ENCODE data around the gene NIBAN1. TPM values are rescaled to one million over a fixed set of nuclear protein-coding genes. Genes with fewer than 3 reads are reported as not detected.

Gene NIBAN1
- total RNA-seq, 1 experiment from 2014 or later: 19.5 TPM

DNA sequence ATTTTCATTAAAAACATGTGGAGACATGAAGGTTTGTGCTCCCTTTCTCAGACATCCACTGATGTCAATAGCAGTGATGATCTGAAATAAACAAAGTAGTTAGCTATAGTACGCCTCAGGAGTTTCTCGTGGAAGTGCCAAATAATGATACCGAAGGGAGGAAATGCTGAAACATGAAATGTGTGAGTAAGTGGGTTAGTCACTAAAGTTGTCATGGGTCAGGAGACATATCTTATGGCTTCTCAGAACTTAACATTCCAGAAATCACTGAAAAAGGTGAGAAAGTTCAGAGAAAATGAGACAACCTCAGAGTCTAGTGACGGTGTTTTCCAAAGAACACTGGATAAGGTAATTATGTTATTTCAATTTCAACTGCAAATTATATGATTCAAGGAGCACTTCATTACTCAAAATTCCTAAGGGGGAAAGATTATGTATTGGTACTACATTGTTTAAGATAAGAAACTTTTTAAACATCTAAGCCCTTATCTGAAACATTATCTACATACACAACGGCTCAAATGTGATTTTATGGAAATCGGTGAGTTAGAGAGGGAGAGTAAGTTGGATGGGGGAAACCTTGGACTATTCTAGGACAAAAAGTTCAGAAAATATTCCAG lies 20.6 kb downstream of the NIBAN1 start:
- TF ChIP-seq, protein P1, sequence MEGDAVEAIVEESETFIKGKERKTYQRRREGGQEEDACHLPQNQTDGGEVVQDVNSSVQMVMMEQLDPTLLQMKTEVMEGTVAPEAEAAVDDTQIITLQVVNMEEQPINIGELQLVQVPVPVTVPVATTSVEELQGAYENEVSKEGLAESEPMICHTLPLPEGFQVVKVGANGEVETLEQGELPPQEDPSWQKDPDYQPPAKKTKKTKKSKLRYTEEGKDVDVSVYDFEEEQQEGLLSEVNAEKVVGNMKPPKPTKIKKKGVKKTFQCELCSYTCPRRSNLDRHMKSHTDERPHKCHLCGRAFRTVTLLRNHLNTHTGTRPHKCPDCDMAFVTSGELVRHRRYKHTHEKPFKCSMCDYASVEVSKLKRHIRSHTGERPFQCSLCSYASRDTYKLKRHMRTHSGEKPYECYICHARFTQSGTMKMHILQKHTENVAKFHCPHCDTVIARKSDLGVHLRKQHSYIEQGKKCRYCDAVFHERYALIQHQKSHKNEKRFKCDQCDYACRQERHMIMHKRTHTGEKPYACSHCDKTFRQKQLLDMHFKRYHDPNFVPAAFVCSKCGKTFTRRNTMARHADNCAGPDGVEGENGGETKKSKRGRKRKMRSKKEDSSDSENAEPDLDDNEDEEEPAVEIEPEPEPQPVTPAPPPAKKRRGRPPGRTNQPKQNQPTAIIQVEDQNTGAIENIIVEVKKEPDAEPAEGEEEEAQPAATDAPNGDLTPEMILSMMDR (IDR thresholded peaks at IDR 0.05; ENCODE audit: unreplicated experiment): no peak
- DNase-seq: no peak
- Mint-ChIP-seq H3K27me3 (ENCODE audit: unreplicated experiment) (no peaks in the 10 kb centered on the region), H3K9me3 (ENCODE audit: low read depth, unreplicated experiment) (no peaks in the 10 kb centered on the region), H3K4me3 (ENCODE audit: low read depth, unreplicated experiment) (no peak overlapping the region), H3K4me1 (ENCODE audit: low read depth, unreplicated experiment) (peaks cover 16% of the 10 kb centered on the region), H3K27ac (ENCODE audit: unreplicated experiment) (peak overlapping the region; percentile 4), H3K36me3 (ENCODE audit: insufficient read depth, unreplicated experiment) (no peaks in the 10 kb centered on the region)
- intact Hi-C loops (cut with micrococcal nuclease; ENCODE audit: unreplicated experiment): no loop called here
- CTCF ChIA-PET: interaction anchor here (0.9 kb wide), 1 partner anchor 8 kb away, joined by 3 read pairs; no protein-coding TSS in a partner anchor
- no TSS peak for BruUV-seq (replicated peaks)

DNA sequence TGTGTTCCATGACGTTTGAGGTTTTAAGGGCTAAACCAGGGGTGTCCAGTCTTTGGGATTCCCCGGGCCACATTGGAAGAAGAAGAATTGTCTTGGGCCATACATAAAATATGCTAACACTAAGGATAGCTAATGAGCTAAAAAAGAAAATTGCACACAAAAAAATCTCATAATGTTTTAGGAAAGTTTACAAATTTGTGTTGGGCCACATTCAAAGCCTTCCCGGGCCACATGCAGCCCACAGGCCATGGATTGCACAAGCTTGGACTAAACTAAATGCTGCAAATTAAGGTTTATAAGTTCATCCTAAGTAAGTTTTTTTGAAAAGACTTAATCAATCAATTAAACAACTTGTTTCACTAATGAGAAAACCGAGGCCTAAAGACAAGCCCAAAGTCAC lies 21.9 kb downstream of the NIBAN1 start:
- CTCF ChIA-PET: no interaction called here
- TF ChIP-seq, protein P1 (IDR thresholded peaks at IDR 0.05; ENCODE audit: unreplicated experiment): no peak

DNA sequence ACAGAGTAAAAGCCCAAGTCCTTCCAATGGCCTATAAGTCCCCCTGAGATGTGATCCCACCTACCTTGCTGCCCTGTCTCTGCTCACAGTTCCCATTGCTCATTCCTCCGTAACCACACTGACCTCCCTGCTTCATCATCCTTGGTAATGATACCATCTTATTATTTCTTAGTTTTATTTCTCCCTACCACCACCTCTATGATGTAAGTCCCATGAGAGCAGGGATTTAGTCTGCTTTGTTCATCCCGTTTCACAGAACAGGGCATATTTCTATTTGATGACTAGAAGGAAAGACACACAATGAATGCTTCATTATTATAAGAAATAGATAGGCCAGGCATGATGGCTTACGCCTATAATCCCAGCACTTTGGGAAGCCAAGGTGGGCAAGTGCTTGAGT lies 22.5 kb downstream of the NIBAN1 start:
- Mint-ChIP-seq H3K9me3 (ENCODE audit: low read depth, unreplicated experiment) (no peaks in the 10 kb centered on the region), H3K4me3 (ENCODE audit: low read depth, unreplicated experiment) (no peak overlapping the region), H3K4me1 (ENCODE audit: low read depth, unreplicated experiment) (peaks cover 16% of the 10 kb centered on the region), H3K36me3 (ENCODE audit: insufficient read depth, unreplicated experiment) (no peaks in the 10 kb centered on the region), H3K27me3 (ENCODE audit: unreplicated experiment) (no peaks in the 10 kb centered on the region), H3K27ac (ENCODE audit: unreplicated experiment) (no peak overlapping the region)
- TF ChIP-seq, protein P1 (IDR thresholded peaks at IDR 0.05; ENCODE audit: unreplicated experiment): no peak
- no peak for DNase-seq
- intact Hi-C loops (cut with micrococcal nuclease; ENCODE audit: unreplicated experiment): no loop called here
- BruUV-seq (replicated peaks): no TSS peak
- CTCF ChIA-PET: no interaction called here

More for the DNA sequence above, 21.9 kb downstream of the NIBAN1 start:
- DNase-seq: no peak
- Mint-ChIP-seq H3K4me3 (ENCODE audit: low read depth, unreplicated experiment) (no peak overlapping the region), H3K27me3 (ENCODE audit: unreplicated experiment) (no peaks in the 10 kb centered on the region), H3K27ac (ENCODE audit: unreplicated experiment) (no peak overlapping the region), H3K36me3 (ENCODE audit: insufficient read depth, unreplicated experiment) (no peaks in the 10 kb centered on the region), H3K4me1 (ENCODE audit: low read depth, unreplicated experiment) (peaks cover 16% of the 10 kb centered on the region), H3K9me3 (ENCODE audit: low read depth, unreplicated experiment) (no peaks in the 10 kb centered on the region)
- intact Hi-C loops (cut with micrococcal nuclease; ENCODE audit: unreplicated experiment): no loop called here
- BruUV-seq (replicated peaks): no TSS peak

DNA sequence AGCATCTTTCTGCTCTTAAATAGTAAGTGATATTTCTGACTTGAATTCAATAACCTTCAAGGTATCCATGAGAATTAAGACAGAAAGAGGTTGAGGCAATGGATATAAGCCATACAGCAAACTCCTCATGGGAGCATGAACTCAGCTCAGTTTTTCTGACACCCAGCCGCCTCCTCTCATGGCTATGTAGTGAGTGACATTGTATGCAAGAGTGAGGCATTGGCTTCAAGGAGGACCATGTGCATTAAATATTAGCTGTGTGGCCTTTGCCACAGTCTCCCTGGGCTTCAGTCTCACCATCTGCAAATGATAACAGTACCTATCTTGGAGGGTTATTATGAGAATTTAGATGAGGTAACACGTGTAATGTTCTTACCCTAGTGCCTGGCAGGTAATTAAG lies 23.4 kb downstream of the NIBAN1 start:
- no TSS peak for BruUV-seq (replicated peaks)
- intact Hi-C loops (cut with micrococcal nuclease; ENCODE audit: unreplicated experiment): no loop called here
- no peaks in the 10 kb centered on the region for H3K27me3 Mint-ChIP-seq (ENCODE audit: unreplicated experiment)
- H3K36me3 Mint-ChIP-seq (ENCODE audit: insufficient read depth, unreplicated experiment): no peaks in the 10 kb centered on the region
- peaks cover 16% of the 10 kb centered on the region for H3K4me1 Mint-ChIP-seq (ENCODE audit: low read depth, unreplicated experiment)
- H3K4me3 Mint-ChIP-seq (ENCODE audit: low read depth, unreplicated experiment): no peak overlapping the region
- H3K9me3 Mint-ChIP-seq (ENCODE audit: low read depth, unreplicated experiment): no peaks in the 10 kb centered on the region
- H3K27ac Mint-ChIP-seq (ENCODE audit: unreplicated experiment): no peak overlapping the region
- CTCF ChIA-PET: no interaction called here
- DNase-seq: no peak
- TF ChIP-seq, protein P1 (IDR thresholded peaks at IDR 0.05; ENCODE audit: unreplicated experiment): no peak
